Thyroid gland (tissue), 4 donors: ENCODE measurements around the gene ABR. TPM values are rescaled to one million over a fixed set of nuclear protein-coding genes. Genes with fewer than 3 reads are reported as not detected.

Source experiments
- DNase-seq, 2 donors: peaks; one replicate each; pipeline ENCODE4 v3.0.0-alpha.2; 2019
- H3K27ac ChIP-seq, 3 donors: fragments of 200-600 bp; sonication (generic); 1 replicate in 2 of 3; 2 replicates in 1 of 3; pipeline ENCODE4 v1.5.1; 2016 to 2019; ENCODE audit warnings: mild to moderate bottlenecking in 1 of 3, moderate library complexity in 1 of 3
- H3K27me3 ChIP-seq: fragments of 200-600 bp; sonication (generic); one replicate; pipeline ENCODE4 v1.5.1; 2019
- H3K36me3 ChIP-seq, 2 donors: fragments of 200-600 bp; sonication (generic); one replicate each; pipeline ENCODE4 v1.5.1; 2016 to 2019
- H3K4me1 ChIP-seq, 2 donors: fragments of 200-600 bp; sonication (generic); one replicate each; pipeline ENCODE4 v1.5.1; 2017 to 2019
- H3K4me3 ChIP-seq, 3 donors: fragments of 200-600 bp; sonication (generic); replicated peaks in 1 of 3; 1 replicate in 2 of 3; 2 replicates in 1 of 3; pipeline ENCODE4 v1.5.1; 2016; ENCODE audit warnings: mild to moderate bottlenecking in 1 of 3
- H3K9me3 ChIP-seq: fragments of 200-600 bp; sonication (generic); one replicate; pipeline ENCODE4 v1.5.1; 2017
- POLR2A ChIP-seq, 2 donors: fragments of 450-650 bp; IDR thresholded peaks; one replicate each; pipeline ENCODE4 v1.6.1; 2017; ENCODE audit warnings: antibody characterized with exemption in 2 of 2, mild to moderate bottlenecking in 2 of 2, moderate library complexity in 1 of 2
- WGBS, 2 donors: methylation state at CpG; one replicate each; pipeline ENCODE4 v1.1.5; 2017; 5-methylcytosine and 5-hydroxymethylcytosine counted together
- intact Hi-C: fragments of 100-400 bp; cut with DNase I; formaldehyde crosslinking; loops from one replicate; pipeline ENCODE4 v1.15.1; 2023
- total RNA-seq, 4 donors: library from RNA; depleted of rRNA; stranded (reverse); fragments of >200 nt; gene quantifications; one replicate each; pipeline ENCODE4 v1.2.3, GENCODE V29; 2016
- TF ChIP-seq, protein P1 (sequence below), 6 experiments: fragments of 200-600 bp in 3 of 6; fragments of 450-650 bp in 3 of 6; sonication (generic) in 3 of 6; IDR thresholded peaks; one replicate each; pipeline ENCODE4 v1.5.1; 2016 to 2019; ENCODE audit warnings: antibody characterized with exemption in 6 of 6, mild to moderate bottlenecking in 2 of 6, inconsistent platforms in 1 of 6, moderate library complexity in 1 of 6

Gene ABR
- total RNA-seq, 4 donors from 2014 or later: 23.7 to 33.7 (median 31.5) TPM

DNA sequence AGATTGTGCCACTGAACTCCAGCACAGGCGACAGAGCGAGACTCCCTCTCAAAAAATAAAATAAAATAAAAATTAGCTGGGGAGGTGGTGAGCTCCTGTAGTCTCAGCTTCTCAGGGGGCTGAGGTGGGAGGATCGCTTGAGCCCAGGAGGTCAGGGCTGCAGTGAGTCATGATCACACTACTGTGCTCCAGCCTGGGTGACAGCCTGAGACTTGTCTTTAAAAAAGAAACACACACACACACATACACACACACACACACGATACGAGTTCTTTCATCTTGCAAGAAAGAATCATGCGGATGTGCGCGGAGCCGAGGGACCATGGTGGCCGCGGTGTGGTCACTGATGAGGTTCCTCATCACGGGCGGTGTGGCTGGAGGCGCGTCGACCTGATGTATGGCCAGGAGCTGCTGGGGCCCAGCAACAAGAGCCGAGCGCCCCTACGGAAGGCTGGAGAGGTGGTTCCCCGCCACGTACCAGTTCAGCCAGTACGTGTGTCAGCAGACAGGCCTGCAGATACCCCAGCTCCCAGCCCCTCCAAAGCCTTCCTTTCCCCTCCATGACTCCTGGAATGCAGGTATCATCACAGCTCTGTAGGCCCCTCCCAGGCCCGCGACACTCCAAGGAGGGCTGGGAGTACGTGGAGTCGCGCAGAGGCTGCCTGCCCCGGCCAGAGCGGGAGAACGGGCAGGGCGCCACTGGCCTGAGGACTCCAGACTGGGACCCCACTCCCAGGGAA, 220.9 kb downstream of the ABR start:
- Histone ChIP-seq H3K27me3 (no peaks in the 10 kb centered on the region), H3K9me3 (no peaks in the 10 kb centered on the region), H3K36me3 (no peaks in the 10 kb centered on the region), H3K4me1 (peaks cover 0 to 15% of the 10 kb centered on the region in 2 donors), H3K4me3 (no peak overlapping the region), H3K27ac (no peak overlapping the region)
- WGBS, 2 donors: 92 to 93% methylated on average over 31 of the region's 31 CpGs
- no peak for DNase-seq
- TF ChIP-seq, protein P1, sequence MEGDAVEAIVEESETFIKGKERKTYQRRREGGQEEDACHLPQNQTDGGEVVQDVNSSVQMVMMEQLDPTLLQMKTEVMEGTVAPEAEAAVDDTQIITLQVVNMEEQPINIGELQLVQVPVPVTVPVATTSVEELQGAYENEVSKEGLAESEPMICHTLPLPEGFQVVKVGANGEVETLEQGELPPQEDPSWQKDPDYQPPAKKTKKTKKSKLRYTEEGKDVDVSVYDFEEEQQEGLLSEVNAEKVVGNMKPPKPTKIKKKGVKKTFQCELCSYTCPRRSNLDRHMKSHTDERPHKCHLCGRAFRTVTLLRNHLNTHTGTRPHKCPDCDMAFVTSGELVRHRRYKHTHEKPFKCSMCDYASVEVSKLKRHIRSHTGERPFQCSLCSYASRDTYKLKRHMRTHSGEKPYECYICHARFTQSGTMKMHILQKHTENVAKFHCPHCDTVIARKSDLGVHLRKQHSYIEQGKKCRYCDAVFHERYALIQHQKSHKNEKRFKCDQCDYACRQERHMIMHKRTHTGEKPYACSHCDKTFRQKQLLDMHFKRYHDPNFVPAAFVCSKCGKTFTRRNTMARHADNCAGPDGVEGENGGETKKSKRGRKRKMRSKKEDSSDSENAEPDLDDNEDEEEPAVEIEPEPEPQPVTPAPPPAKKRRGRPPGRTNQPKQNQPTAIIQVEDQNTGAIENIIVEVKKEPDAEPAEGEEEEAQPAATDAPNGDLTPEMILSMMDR (IDR thresholded peaks at IDR 0.05): no peak
- TF ChIP-seq POLR2A (IDR thresholded peaks at IDR 0.05): no peak
- intact Hi-C loops: no loop called here

DNA sequence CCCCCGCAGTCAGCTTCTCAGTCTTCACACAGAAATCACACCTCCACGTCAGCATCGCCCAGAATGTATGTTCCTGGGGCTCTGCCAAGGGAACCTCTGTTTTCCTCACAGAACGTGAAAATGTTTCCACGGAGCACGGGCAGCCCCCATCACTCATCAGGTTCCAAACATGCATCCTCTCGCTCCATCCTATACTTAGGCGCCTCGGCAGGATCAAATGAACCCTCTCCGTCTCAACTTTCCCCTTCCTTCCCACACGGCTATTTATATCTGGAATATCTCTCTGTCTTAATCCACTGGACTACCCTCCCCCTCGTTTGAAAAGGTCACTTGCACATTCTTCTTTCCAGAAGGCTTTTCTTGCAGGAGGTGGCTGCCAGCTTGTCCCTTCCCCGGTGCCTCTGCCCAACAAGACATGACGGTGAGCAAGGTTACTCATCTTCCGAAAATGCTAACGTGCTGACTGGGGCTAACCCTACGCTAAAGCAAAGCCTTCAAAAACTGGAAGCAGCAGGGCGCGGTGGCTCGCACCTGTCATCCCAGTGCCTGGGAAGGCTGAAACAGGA, 221.8 kb downstream of the ABR start:
- 79 to 85% methylated on average over 20 of the region's 20 CpGs for WGBS, 2 donors
- H3K9me3 ChIP-seq: no peaks in the 10 kb centered on the region
- H3K27ac ChIP-seq: no peak overlapping the region
- intact Hi-C loops: no loop called here
- no peak overlapping the region for H3K4me3 ChIP-seq
- TF ChIP-seq, protein P1 (IDR thresholded peaks at IDR 0.05): no peak
- TF ChIP-seq POLR2A (IDR thresholded peaks at IDR 0.05): no peak
- DNase-seq: no peak
- H3K36me3 ChIP-seq: no peaks in the 10 kb centered on the region
- H3K4me1 ChIP-seq: peaks cover 0 to 15% of the 10 kb centered on the region in 2 donors
- H3K27me3 ChIP-seq: no peaks in the 10 kb centered on the region

DNA sequence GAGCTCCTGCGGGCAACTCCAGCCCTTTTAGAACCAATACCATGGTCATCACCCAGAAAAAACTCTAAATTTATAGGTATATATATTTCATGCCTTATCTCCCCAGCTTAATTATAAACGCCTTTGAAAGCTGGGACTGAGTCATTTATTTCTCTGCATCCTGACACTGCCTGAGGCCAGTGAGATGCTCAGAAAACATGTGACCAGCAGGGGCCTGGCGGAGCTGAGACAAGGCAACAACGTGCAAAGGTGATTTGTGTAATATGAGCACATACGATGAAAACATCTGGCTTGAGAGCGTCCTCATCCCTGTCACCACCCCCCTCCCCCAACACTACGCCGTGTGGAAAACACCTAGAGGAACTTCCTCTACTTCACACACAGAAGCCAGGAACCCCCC, 222.9 kb downstream of the ABR start:
- intact Hi-C loops: no loop called here
- Histone ChIP-seq H3K9me3 (no peaks in the 10 kb centered on the region), H3K36me3 (no peaks in the 10 kb centered on the region), H3K4me1 (peaks cover 0 to 13% of the 10 kb centered on the region in 2 donors), H3K4me3 (no peak overlapping the region), H3K27me3 (no peaks in the 10 kb centered on the region), H3K27ac (no peak overlapping the region)
- WGBS, 2 donors: 80% methylated on average over 8 of the region's 8 CpGs
- no peak for TF ChIP-seq POLR2A (IDR thresholded peaks at IDR 0.05)
- TF ChIP-seq, protein P1 (IDR thresholded peaks at IDR 0.05): no peak
- no peak for DNase-seq

DNA sequence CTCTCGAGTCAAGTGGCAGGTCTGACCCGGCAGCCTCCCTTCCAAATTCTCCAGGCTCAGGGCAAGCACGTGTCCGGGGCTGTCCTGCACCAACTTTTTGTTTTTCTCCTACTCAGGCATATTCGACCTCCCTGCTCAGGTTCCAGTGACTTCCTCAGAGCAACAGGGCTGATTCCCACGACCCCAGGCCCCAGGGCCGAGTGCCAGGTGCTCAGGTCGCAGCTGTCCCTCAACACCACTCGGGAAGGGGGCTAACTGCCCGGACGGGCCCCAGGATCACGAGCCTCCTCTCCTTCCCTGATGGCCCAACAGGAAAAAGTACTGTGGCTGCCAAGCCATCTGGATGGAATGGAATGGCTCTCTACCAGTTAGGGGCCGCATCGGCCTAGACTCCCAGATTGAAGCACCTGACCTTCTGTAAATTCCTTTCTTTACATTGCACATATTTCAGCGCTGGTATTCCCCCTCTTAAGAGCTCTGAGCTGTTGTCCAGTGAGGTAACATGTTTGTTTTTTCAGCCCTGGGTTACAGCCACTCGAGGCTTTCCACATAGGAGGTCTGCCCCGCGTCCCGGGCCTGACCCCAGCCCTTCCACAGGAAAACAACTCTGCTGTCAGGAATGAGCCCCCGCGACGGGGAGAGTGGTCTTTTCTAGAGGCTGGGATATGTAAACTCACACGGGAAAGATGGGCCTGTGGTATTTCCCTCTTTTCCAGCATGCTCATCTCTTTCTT, 225.2 kb downstream of the ABR start:
- intact Hi-C loops: no loop called here
- Histone ChIP-seq H3K9me3 (no peaks in the 10 kb centered on the region), H3K27ac (peak overlapping the region; percentile 12 to 62 (median 28)), H3K4me1 (peaks cover 0 to 25% of the 10 kb centered on the region in 2 donors), H3K36me3 (no peaks in the 10 kb centered on the region), H3K4me3 (no peak overlapping the region), H3K27me3 (no peaks in the 10 kb centered on the region)
- 24 to 28% methylated on average over 22 to 23 of the region's 23 CpGs for WGBS, 2 donors
- TF ChIP-seq, protein P1 (IDR thresholded peaks at IDR 0.05): no peak
- no peak for TF ChIP-seq POLR2A (IDR thresholded peaks at IDR 0.05)
- peak; percentile 44 to 61 for DNase-seq
